NCI-H146 (cell line): Measurements from ENCODE around the gene CSHL1.
A peak's percentile ranks its signal among the peaks of the same experiment; 100 is the strongest.
"Not testable (repeated sequence)": the region's sequence is repeated elsewhere in the genome, so short reads cannot be mapped to it uniquely, and the experiment has no call there.

ENCODE experiments used
- DNase-seq: peaks from one replicate; lab custom pipeline; 2025; lab: John Stamatoyannopoulos, UW

CSHL1 gene

DNA sequence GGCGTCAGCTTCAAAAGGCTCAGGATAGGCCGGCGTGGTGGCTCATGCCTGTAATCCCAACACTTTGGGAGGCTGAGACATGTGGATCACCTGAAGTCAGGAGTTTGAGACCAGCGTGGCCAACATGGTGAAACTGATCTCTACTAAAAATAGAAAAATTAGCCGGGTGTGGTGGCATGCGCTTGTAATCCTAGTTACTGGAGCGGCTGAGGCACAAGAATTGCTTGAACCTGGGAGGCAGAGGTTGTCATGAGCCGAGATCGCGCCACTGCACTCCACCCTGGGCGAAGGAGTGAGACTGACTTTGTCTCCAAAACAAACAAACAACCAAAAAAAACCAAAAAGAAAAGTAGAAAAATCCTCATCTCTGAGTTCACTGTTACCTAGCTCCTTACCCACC is 25.9 kb downstream of the CSHL1 start:
- DNase-seq: not testable (repeated sequence)

DNA sequence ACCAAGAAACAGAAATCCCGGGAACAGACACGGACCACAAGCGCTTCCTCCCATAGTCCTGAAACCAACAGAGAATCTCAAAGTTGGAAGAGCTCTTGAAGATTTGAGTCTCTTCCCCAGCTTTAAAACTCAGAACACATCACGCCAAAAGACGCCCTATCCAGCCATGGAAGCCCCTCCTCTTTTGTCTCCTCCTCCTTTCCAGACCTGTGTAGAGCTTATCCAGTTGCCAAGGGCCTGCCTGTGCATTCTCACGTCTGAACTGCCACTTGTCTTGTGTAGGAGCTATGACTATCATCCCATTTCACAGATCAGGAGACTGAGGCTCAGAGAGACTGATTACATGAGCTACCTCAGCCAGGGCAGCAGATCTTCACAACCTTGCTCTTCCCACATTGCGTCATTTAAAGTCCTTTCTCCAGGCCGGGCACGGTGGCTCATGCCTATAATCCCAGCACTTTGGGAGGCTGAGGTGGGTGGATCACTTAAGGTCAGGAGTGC is 28.4 kb downstream of the CSHL1 start:
- DNase-seq: not testable (repeated sequence)

GRCh38 chr17:63881935-63882601 is 29.0 kb downstream of the CSHL1 start, which contains the start of gene GH2:
Gene GH2 (minus strand): TSS chr17:63881944. CDS start chr17:63881801, 143 bp downstream.
- DNase-seq: peak; percentile 17

- not testable (repeated sequence) for DNase-seq
Observed at GRCh38 chr17:63881337-63881736, 29.7 kb downstream of the CSHL1 start.

DNA sequence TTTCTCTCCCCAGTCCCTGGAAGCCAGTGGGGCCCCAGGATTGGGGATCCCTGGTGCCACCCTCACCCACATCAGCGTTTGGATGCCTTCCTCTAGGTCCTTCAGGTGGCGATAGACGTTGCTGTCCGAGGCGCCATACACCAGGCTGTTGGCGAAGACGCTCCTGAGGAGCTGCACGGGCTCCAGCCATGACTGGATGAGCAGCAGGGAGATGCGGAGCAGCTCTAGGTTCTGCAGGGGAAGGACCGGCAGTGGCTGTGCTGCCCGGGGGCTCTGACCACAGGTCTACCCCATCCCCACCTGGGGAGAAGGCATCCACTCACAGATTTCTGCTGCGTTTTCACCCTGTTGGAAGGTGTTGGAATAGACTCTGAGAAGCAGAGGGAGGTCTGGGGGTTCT is 30.4 kb downstream of the CSHL1 start:
- DNase-seq: no peak

- not testable (repeated sequence) for DNase-seq
Observed at GRCh38 chr17:63878413-63878812, 32.6 kb downstream of the CSHL1 start.

DNA sequence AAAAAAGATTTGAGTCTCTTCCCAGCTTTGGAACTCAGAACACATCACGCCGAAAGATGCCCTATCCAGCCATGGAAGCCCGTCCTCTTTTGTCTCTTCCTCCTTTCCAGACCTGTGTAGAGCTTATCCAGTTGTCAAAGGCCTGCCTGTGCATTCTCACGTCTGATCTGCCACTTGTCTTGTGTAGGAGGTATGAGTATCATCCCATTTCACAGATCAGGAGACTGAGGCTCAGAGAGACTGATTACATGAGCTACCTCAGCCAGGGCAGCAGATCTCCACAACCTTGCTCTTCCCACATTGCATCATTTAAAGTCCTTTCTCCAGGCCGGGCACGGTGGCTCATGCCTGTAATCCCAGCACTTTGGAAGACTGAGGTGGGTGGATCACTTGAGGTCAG is 36.4 kb downstream of the CSHL1 start:
- not testable (repeated sequence) for DNase-seq

GRCh38 chr17:63874061-63874626 is 36.9 kb downstream of the CSHL1 start:
- not testable (repeated sequence) for DNase-seq

GRCh38 chr17:63873577-63873976 is 37.5 kb downstream of the CSHL1 start, which contains the start of gene CSH2:
Gene CSH2 (minus strand): TSS chr17:63873677. CDS start chr17:63873614, 63 bp downstream.
- not testable (repeated sequence) for DNase-seq

DNA sequence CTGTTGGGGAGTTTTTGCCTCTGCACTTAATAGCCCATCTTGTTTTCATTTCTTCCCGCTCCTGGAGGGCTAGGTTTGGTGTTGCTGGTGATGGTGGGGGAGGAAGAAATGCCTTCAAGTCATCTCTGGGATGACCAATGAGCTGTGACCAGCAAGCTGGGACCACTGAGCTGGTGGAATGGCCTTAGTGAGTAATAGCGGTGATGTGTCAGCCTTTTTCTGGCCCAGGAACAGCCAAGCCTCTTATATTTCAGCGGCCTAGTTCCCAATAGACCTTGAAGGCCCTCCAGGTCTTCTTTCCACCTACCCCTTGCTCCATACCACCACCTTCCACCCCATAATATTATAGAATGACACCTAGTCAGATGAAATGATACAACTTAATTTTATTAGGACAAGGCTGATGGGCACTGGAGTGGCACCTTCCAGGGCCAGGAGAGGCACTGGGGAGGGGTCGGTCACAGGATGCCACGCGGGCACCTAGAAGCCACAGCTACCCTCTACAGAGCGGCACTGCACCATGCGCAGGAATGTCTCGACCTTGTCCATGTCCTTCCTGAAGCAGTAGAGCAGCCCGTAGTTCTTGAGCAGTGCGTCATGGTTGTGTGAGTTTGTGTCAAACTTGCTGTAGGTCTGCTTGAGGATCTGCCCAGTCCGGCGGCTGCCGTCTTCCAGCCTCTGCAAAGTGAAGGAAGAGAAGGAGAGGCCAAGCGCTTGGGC is 39.3 kb downstream of the CSHL1 start:
- not testable (repeated sequence) for DNase-seq

- not testable (repeated sequence) for DNase-seq
Observed at GRCh38 chr17:63870292-63870665, 40.8 kb downstream of the CSHL1 start.

DNA sequence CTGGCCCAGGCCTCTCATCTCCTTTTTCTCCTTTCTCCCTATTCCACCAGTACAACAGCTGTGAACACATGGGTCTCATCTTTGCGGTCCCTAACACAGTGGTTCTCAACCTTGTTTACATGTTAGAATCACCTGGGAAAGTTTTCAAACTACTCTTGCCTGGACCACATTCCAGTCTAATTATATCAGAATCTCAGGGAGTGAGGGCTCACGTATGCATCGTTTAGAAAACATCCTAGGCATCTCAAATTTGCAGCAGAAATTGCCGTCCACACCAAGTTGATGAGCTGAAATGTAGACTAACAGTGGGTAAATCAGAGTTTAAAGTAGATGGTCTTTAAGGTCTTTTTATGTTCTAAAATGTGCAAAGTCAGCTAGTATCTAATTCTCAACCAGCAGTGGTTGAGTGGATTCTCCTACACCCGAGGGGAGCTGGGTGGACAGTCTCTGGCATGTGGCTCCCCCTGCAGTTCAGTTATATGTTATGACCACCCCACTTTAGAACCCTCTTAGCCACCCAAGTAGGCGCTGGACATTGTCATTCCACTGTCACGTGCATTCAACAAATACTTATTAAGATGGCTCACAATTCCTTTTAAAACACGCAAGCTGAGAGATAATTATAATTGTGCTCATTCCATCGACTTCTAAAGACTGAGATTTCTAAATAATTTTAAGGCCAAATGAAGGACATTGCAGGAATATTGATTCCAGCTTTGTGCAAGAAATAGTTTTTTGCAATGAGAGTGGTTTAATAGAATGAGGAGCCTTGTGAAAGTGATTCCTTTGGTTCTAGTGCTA is 41.4 kb downstream of the CSHL1 start:
- not testable (repeated sequence) for DNase-seq

DNA sequence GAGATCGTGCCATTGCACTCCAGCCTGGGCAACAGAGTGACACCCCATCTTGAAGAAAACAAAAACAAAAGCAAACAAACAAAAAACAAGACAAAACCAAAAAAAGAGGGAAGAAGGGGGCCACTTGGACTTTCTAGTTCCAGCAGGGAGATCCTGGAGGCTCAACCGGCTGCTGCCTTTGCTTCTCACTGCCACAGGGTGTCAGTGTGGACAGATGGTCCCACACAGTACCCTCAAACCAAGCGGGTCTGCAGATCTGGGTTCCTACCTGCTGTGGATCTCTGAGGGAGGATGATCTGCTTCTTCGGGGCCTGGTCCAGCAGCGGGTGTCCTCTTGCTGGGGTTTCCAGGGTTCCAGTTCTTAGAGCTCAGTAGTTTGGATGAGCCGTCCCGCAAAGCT is 44.4 kb downstream of the CSHL1 start:
- DNase-seq: not testable (repeated sequence)
